ENCODE measurements around the gene HMCN1.

DNA sequence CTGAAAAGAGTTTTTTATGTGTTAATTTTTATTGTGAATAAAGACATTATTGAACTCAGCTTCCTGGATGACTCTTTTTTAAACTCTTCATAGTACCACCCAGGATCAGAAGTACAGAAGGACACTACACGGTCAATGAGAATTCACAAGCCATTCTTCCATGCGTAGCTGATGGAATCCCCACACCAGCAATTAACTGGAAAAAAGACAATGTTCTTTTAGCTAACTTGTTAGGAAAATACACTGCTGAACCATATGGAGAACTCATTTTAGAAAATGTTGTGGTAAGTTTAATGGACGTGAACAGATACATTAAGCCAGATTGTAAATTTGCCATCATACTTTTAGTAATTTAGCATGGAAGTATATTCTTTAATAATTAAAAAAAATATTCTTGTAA, 391.3 kb downstream of the HMCN1 start:
- TF ChIP-seq EP300 (IDR thresholded peaks at IDR 0.05), result no peak
- no peak for TF ChIP-seq POLR2AphosphoS5 (IDR thresholded peaks at IDR 0.05)
- no peak for TF ChIP-seq CTCF (IDR thresholded peaks at IDR 0.05)
- no peak for TF ChIP-seq POLR2A (IDR thresholded peaks at IDR 0.05)

Data from upper lobe of left lung (tissue), 4 donors.